Activated CD4-positive, alpha-beta T cell treated with anti-CD3 and anti-CD28 coated beads, Interleukin-2, Interleukin-4, amounts not matched to agents 100 ng/mL and 50 ng/mL, durations not matched to agents 16 hours and 8 hours (primary cell): ENCODE measurements around the gene ECEL1.

ENCODE experiments used
- DNase-seq: peaks from one replicate; pipeline ENCODE4 v3.0.0-alpha.2; 2020; ENCODE audit warnings: low spot score

ECEL1 gene

DNA sequence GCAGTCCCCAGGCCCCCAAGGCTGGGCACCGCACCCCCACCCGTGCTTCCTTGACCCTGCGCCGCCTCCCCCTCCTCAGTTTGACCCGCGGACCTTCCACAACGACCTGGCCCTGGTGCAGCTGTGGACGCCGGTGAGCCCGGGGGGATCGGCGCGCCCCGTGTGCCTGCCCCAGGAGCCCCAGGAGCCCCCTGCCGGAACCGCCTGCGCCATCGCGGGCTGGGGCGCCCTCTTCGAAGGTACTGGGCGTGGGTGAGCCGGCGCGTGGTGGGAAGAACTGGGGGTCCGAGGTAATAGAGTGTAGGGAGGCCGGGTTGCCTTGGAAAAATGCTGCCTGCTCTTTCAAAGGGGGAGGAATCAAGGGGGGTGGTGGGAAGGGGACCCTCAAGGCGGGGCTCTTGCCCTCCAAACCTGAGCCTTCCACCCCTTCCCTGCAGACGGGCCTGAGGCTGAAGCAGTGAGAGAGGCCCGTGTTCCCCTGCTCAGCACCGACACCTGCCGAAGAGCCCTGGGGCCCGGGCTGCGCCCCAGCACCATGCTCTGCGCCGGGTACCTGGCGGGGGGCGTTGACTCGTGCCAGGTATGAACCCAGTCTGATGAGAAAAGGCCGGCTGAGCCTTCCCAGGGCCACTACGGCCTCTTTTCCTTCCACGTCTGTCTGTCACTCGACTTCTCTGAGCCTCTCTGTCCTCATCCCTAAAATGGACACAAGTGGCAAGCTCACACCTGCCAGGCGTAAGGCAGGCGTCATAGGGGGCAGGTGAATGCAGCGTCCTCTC, 35.2 kb upstream of the ECEL1 start:
- no peak for DNase-seq

DNA sequence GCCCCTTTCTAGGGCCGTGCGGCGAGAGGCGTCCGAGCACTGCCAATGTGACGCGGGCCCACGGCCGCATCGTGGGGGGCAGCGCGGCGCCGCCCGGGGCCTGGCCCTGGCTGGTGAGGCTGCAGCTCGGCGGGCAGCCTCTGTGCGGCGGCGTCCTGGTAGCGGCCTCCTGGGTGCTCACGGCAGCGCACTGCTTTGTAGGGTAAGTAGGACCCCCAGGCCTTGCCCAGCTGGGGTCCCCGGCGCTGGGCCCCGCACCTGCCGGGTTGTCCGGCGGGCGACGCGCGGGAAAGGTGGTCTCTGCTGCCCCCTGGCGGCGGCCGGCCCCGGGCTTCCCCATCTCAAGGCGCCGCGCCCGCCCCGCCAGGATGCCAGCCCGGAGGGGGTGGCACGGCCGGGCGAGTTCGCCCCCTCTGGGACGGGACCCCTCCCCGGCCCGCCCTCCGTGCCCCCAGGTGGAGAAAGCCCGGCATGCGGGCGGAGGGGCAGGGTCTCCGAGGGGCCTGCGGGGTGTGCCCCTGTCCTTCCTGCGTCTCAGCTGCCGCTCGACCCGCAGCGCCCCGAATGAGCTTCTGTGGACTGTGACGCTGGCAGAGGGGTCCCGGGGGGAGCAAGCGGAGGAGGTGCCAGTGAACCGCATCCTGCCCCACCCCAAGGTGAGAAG, 34.5 kb upstream of the ECEL1 start:
- peak; percentile 50 for DNase-seq

DNA sequence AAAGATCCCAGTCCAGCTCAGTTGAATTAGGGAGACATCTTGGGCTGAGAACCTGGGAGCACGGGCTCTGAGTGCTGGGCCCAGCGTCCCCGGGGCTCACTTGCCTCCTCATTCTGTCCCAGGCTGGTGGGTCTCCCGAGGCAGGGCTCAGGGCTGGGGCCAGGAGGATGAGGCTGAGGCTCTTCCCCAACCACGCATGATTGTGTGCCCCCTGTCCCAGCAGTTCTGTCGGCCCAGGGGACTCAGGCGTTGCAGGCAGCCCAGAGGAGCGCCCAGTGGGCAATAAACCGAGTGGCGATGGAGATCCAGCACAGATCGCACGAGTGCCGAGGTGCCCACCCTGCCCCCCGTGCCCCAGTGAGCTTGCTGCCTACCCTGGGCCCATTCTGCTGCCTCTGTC, 33.5 kb upstream of the ECEL1 start:
- no peak for DNase-seq

DNA sequence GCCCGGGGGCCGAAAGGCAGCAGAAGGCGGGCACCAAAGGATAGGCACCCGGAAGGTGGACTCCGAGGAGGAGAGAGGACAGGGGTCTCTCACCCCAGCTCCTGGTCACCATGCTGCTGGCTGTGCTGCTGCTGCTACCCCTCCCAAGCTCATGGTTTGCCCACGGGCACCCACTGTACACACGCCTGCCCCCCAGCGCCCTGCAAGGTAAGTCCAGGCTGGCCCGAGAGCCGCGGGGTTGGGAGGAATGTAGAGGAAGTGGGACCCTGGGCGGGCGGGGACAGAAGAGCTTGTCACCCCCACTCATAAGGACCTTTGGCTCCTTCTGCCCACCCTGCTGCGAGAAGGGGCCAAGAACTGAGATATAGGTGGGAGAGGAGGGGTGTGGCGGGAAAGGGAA, 32.9 kb upstream of the ECEL1 start:
- no peak for DNase-seq

DNA sequence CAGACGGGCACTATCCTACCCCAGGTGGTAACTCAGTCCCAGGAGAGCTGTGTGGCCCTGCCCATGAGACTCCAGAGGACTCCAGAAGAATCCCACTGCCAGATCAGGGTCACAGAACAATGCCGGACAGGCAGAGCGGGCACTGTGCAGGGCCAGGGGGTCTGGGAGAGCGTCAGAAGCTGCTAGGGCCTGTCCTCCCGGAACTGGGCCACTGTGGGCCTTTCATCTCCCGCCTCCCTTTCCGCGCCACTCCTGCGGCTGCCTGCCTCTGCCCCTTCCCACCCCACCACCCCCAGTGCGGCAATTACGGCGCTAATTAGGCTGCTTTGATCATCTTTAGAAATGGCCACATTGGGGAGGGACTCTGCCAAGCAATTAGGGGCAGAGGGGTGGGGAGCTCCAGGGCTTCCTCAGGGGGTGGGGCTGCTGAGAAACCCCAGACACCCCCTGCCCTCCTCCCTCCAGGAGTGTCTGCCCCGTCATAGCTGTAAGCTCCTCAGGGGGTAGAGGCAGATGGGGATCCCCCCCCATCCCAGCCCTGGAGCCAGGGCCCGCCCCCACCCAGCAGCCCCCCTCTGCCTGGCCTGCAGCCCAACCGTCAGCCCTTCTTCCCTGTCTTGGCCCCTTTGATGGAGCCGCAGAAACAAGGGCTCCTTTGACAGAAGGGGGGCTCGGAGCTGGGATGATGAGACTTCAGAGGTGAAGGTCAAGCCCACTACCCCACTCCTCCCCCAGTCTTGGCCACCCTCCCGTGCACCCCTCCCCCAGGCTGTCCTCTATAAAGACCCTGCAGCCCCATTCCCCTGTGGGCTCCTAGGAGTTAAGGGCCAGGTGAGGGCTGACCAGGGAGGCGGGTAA, 32.2 kb upstream of the ECEL1 start, which contains the start of gene PRSS56:
Gene PRSS56, plus strand, starts transcription at position 808 of the 858 bp plus-strand sequence. CDS start 211 bp downstream, outside the sequence.
- no peak for DNase-seq

DNA sequence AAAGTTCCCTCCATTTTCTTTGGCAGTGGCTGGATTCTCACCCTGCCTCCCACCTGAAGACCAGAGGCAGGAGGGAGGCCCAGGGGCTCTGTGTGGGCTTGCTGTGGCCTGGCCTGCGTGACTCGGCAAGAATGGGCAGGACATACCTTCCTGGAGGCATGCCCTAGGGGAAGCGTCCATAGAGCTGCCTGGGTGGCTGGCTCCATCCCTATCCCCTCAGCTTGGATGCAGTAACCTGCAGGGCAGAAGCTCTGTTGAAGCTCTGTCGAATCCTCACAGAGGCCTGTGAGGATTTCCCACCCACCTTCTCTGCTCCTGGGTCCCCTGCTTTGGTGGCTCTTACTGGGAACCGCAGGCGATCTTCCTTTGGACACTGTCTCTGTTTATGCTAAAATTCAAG, 31.2 kb upstream of the ECEL1 start:
- DNase-seq, result no peak

DNA sequence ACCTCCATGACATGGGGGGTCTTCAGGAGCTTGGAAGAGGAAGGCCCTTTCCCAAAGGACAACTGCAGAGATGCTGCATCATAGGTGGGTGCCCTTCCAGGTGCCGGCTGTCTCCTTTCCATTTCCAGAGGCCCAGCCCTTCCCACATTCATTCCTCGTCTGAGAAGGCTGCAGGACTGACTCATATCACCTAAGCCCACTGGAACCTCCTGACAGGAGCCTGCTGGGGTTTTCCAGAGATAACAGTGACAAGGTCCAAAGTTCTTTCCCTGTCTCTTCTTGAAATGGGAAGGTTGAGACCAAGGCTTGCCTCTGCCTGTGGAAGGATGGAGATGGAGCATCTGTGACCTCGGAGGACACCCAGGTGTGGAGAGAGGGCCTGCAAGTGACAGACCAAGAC, 28.9 kb upstream of the ECEL1 start:
- DNase-seq, result no peak

DNA sequence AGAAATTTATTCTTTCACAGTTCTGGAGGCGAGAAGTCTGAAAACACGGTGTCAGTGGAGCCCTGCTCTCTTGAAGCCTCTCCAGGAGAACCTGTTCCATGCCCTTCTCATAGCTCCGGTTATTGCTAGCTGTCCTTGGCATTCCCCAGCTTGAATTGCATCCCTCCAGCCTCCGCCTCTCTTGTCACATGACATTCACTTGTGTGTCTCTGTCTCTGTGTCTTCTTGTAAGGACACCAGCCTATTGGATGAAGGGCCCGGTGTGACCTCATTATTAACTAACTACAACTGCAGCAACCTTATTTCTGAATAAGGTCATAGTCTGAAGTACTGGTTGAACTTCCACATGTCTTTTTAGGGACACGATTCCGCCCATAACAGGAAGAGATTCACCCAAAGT, 28.0 kb upstream of the ECEL1 start:
- no peak for DNase-seq

DNA sequence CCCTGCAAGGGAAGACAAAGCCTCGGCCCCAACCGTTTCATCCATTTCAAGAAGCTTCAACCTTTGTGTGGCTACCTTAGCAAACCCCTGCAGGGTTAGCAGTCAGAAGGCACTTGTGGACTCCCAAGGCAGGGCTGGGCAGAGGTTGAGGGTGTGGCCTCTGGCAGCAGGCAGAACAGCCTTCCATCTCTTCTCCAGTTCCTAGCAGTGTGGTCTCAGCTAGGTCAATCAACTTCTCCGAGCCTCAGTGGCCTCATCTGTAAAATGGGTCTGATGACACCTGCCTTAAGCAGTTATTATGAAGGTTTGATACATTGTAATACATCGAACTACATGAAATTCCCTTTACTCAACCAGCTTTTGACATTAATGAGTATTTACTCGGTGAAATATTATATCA, 25.7 kb upstream of the ECEL1 start:
- no peak for DNase-seq

DNA sequence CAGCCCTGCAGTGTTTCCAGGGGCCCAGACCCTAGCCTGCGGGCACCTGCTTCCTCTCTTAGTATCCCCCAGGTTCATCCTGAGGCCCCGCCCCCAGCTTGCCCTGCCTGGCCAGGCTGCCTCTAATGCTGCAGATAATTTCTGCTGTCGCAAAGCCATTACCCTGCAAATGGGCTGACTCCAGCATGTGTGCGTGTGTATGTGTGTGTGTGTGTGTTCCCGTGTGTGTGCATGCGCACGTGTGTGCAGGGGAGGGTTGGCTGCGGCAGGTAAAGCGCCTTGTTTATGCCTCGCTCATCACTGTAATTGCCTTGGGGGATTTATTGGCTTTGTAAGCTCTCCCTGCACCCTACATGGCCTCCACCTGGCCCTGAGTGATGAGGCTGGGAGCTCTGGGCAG, 25.0 kb upstream of the ECEL1 start:
- DNase-seq, result no peak

DNA sequence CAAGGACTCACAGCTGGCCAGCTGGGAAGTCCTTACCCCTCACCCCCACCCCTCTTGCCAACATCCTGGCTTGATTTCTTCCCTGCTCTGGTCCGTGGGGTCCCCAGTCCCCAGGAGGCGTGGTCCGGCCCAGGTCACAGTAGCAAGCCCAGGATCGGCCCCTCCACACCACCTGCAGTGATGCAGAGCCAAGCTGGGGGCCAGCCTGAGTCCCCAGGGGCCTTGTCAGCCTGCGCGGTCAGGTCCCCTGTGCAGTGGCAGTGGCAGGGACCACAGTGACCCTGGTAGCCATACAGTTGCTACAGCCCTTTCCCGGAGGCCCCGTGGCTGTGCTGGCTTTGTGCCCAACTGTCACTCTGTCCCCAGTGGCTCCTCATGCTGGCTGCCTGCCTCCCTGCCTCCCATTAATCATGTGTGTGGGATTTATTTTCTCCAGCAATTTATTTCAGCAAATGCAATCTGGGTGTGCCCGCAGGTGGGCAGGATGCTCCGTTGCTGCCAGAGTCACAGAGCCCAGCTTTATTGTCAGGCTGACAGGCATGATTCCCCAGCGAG, 23.8 kb upstream of the ECEL1 start:
- no peak for DNase-seq

DNA sequence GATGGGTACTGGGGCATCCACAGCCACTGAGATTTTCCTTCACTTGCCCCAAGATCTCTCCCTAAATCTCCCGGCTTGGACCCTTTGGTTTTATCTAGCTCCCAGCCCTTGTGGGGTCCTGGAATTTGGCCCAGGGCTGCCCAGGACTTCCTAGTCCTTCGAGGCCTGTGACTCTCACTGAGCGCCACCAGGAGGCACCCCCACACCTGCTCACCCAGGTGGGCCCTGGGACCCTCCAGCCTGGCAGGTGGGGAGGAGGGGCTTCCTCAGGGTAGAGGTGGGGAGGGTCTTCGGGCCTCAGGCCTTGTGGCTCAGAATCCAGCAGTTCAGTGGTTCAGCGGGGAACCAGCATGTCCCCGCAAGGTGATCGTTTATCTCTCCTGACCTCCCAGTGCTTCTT, 20.6 kb upstream of the ECEL1 start:
- no peak for DNase-seq

DNA sequence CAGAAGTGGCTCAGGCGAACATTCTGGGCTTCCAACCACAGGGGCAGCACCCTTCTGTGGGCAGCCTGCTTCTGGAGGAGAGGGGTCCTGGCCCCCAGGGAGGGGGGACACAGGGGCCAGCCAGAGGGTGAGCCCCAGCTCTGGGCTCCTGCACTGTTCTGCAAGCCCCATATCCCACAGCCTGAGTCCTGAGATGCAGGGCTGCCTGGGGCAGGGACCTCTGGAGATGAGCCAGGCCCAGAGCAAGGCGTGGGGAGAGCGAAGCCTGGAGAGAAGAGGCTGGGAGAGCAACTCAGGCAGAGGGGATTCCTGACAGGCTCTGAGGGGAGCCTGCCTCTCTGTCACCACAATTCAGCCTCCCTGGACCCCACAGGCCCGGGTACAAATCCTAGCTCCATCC, 19.1 kb upstream of the ECEL1 start:
- no peak for DNase-seq

DNA sequence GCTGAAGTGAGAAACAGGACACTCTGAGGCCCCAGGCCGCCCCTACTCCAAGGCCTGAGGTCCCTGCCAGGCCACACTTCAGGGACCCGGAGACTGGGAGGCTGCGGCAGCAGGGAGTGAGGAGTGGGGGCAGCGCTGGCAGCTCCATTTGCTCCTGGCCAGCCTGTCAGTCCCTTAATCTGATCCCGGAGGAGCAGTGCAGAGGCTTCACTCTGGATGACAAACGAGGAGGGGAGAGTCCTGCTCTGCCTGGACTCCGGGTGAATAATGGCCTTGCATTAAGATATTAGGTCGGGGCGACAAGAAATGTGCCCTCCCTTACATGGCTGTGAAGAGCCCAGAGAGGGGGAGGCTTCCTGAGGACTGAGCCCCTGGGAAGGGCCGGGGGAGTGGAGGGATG, 18.2 kb upstream of the ECEL1 start:
- DNase-seq, result no peak

DNA sequence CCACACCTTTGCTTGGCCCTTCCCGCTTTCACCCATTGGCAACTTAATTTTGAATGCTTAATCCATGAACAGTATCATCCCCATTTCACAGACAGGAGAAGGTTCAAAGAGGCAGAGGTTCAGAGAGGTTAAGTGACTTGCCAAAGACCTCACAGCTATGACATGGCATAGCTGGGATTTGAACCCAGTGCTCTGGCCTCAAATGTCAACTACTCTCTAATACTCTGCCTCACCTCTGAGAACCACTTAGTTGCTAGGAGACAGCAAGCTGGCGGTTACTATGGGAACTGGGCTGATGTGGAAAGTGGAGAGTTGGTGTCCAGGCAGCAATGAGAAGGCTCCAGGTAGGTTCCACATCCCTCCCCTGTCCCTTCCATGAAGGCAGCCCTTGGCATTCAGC, 16.8 kb upstream of the ECEL1 start:
- DNase-seq, result no peak

DNA sequence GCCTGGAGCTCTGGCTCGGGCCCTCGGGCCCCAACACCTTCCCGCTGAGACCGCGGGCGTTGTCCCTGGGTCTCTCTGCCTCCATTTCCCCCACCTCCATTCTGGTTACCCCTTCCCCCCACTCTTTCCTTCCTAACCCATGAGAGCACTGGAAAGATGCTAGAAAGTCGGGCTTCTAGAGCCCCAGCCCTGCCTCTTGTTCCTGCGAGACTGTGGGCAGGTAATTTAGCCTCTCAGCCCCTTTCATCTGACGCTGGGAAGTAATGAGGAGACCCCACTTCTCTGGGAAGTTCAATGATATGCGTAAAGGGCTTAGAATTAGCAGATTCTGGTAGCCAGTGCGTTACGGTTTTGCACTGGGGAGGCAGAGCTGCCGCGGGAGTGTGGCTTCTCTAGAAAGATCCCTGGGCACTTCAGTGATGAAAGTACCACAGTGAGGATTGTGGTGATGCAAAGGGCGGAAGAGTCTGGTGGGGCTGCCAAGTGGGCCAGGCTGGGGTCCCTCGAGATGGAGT, 16.2 kb upstream of the ECEL1 start:
- DNase-seq, result no peak

DNA sequence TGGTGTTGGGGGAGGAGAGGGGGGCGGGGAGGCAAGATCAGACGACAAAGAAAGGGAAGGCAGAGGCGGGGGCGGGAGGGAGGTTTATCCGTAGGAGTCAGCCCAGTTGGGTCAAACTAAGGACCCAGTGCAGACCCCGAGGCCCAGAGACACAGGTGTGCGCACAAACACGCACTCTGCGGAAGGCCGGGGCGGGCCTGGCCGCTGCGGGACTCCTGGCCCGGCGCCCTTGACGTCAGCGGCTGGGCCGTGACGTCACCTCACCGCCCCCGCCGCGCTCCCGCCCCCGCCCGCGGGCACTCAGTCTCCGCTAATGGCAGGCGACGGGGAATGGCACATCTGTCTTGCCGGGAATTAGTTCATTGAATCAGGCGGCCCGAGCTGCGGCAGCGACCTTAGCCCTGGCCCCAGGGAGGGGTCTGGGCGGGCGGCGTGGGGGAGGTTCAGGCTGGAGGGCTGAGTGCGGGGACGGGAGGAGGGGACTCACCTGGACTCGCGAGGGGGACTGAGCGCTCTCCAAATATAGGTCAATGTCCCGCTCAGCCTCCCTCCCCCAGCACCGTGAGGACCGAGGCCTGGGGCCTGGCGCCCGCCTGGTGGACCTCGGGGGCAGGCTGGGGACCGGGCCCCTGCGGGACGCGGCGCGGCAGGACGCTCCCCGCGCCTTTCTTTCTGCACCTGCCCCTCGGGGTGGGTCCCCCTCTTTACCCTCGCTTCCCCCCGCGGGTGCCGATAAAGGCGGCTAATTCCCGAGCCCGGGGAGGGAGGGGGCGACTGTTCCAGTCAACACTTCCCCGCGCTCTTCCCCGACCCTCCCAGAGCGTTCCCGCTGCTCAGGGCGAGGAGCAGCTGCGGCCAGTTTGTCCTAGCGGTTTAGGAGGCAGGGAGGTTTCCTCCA, 15.5 kb upstream of the ECEL1 start:
- DNase-seq, result no peak

DNA sequence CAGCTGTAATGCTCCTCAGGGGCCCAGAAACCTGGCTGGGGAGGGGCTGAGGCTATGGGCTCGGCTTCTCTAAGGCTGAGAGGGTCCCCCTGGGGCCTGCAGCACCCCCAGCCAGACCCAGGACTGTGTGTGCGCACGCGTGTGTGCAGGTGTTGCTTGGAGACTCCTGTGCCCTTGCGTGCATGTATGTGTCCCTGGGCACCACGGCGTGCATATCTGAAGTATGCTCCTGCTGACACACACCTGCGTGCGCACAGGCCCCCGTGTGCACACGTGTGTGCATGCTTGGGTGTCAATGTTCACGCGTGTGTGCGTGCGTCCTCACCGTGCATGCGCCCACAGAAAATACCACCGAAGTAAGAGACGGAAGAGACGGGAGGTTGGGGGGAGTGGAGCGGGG, 14.9 kb upstream of the ECEL1 start:
- no peak for DNase-seq

DNA sequence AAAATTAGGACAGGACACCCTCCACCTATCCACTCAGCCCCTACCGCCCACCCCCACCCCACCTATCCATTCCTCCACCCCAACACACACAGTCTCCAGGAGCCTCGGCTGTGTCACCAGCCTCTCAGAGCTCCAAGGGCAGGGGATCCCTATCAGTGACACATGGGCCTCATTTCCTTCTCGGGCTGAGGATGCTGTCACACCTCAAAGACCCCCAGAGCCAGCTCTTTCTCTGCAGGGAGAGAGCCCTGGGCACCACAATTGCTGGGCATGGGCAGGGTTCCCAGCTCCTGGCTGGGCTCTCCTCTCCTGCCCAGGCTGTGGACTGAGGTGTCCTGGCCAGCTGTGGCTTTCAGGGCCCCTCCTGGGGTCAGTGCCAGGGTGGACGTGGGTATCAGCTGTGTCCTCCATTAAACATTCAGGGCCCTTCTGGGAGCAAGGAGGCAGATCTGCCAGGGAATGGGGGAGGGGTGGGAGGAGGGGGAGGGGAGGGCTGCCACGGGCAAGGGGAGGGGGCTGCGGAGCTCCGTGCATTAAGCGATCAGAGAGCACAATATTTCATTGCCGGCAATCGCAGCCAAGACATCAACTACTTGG, 14.3 kb upstream of the ECEL1 start:
- no peak for DNase-seq

DNA sequence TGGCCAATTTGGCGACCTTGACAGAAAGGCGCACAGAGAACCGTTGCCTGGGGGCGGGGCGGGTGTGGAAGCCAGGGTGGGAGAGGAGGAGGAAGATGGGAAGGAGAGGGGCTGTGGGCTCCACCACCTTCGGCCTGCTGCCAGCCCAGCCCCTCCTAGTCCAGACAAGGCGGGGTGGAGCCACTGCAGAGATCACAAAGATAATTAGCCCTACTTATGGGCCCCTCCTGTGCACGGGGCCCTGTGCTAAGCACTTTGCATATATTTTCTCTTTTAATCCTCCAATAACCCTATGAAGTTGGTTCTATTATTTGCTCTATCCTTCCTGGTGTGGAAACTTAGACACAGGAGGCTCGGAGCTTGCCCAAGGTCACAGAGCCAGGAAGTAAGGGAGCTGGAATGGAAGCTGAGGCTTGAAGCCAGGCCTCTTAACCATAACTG, 13.7 kb upstream of the ECEL1 start:
- no peak for DNase-seq

DNA sequence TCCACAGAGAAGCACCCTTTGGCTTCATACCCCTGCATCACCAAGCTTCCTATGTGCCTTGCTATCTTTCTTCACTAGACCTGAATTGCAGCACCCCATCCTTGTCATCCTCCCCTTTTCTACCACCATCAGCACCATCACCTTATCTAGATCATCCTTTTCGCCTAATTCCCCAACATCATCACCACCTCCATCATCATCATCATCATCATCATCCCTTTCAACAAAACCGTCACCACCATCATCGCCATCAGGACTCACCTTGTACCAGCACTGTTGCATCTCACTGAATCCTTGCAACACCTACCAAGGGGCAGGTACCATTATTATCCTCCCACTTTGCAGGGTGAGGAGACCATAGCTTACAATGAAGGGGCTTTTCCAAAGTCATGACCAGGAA, 10.8 kb upstream of the ECEL1 start:
- DNase-seq, result no peak
